ENCODE data around the gene TEAD2.
"Not testable (repeated sequence)": the region's sequence is repeated elsewhere in the genome, so short reads cannot be mapped to it uniquely, and the experiment has no call there.

Gene TEAD2

GRCh38 chr19:49344505-49345423 is 17.5 kb downstream of the TEAD2 start:
- DNase-seq = no peak

GRCh38 chr19:49343123-49343522 is 19.1 kb downstream of the TEAD2 start:
- DNase-seq = no peak

GRCh38 chr19:49342291-49342721 is 19.9 kb downstream of the TEAD2 start:
- DNase-seq = no peak

DNA sequence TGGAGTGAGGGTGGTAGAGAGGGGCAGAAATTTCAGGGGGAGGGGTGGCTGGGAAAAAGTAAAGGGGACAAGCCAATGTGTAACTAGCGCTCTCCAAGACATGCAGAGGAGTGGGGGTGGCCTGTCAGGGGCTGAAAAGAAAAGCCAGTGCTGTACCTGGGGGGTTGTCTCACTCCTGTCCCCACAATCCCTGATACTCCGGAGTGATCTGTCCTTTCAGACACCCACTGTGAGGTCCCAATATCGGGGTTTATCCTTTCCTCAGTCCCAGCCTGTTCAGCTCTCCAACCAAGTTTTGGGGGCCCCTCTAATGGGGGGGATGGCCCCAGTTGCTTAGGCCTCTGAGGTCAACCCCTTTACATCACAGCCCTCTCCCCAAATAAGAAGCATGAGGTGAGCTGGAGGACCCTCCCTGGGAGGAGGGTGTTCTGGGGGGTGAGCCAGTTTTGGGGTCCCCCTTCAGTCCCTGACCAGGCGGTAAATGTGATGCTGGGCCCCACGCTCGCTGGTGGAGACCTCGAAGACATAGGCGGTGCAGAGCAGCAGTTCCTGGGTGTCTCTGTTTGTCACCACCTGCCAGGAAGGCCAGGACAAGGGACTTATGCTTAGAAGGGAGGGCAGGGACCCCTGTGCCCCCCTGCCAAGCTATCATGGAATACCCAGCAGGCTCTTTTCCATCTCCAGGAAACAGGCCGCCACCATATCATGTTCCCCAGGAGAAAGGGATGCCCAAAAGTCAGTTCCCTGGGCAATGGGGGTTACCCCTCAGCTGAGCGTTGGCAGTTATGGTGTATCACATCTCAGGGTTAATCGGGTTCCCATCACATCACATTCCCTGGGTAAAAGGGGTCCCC is 21.1 kb downstream of the TEAD2 start:
- DNase-seq = no peak

DNA sequence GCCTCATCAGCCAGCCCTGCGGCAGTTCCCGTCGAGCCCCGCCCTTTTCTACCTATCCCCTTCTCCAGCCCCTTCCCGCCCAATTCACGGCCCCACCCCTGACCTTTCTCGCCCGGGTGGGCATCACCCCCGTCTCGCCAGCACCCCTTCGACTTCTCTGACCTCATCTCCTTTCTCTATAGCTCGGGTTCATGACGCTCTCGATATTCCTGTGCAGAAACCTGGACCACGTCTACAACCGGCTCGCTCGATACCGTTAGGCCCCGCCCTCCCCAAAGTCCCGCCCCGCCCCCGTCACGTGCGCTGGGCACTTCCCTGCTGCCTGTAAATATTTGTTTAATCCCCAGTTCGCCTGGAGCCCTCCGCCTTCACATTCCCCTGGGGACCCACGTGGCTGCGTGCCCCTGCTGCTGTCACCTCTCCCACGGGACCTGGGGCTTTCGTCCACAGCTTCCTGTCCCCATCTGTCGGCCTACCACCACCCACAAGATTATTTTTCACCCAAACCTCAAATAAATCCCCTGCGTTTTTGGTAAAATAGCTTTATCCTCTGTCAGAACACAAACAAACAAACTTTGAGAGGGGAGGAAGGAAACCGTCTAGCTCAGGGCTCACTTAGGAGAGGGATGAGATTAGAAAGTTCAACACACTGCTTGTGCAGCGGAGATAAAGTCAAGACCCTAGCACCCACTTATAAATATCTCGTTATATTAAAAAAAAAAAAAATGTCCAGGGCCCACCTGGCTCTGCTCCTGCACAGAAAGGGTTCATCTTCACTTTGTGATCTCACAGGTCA is 21.9 kb downstream of the TEAD2 start:
- no peak for DNase-seq

GRCh38 chr19:49339301-49340068 is 22.7 kb downstream of the TEAD2 start:
- DNase-seq = no peak

DNA sequence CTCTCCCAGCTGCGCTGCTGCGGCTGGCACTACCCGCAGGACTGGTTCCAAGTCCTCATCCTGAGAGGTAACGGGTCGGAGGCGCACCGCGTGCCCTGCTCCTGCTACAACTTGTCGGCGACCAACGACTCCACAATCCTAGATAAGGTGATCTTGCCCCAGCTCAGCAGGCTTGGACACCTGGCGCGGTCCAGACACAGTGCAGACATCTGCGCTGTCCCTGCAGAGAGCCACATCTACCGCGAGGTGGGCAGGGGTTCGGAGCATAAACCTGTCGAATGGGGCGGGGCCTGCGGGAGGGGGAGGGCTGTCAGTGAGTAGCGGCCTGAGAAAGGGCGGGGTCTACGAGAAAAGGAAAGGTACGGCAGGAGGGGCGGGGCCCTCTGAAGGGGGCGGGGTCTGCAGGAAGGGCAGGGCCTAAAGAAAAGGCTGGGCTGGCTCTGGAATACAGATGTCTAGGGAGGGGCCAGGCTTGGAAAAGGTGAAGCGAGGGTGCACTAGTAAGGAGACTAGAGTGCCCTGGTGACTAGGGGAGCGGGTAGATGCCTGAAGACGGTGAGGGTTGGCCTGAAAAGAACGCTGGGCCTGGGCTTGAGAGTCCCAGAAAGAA is 23.4 kb downstream of the TEAD2 start:
- DNase-seq = peak in 1 of 2 experiments; percentile 44

GRCh38 chr19:49338023-49338677 is 24.1 kb downstream of the TEAD2 start:
- DNase-seq = no peak

GRCh38 chr19:49337267-49338022 is 24.8 kb downstream of the TEAD2 start:
- no peak for DNase-seq

GRCh38 chr19:49336482-49337266 is 25.5 kb downstream of the TEAD2 start:
- DNase-seq = no peak

- peak in 1 of 2 experiments; percentile 35 for DNase-seq
Observed at GRCh38 chr19:49335784-49336481, 26.3 kb downstream of the TEAD2 start.

- DNase-seq = peak; percentile 58 to 68
Observed at GRCh38 chr19:49335071-49335783, 27.0 kb downstream of the TEAD2 start, which contains the start of gene CD37. TSS of gene CD37 (plus strand) at chr19:49335406. CDS start at chr19:49335541, 135 bp downstream.

GRCh38 chr19:49333811-49334288 is 28.4 kb downstream of the TEAD2 start:
- DNase-seq = peak; percentile 69 to 75

GRCh38 chr19:49333418-49333805 is 28.8 kb downstream of the TEAD2 start:
- no peak for DNase-seq

DNA sequence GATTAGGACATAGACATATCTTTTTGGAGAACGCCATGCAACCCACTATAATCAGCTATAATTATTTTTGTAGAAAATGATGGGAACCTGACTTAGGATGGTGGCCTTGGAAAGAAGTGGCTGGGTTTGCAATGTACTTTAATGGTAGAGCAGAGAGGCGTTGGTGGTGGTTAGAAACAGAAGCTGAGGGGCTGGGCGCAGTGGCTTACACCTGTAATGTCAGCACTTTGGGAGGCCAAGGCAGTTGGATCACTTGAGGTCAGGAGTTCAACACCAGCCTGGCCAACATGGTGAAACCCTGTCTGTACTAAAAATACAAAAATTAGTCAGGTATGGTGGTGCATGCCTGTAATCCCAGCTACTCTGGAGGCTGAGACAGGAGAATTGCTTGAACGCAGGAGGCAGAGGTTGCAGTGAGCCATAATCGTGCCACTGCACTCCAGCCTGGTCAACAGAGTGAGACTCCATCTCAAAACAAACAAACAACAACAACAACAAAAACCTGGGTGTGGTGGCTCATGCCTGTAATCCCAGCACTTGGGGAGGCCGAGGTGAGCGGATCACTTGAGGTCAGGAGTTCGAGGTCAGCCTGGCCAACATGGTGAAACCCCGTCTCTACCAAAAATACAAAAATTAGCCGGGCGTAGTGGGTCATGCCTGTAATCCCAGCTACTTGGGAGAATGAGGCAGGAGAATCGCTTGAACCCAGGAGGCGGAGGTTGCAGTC is 29.4 kb downstream of the TEAD2 start:
- DNase-seq = not testable (repeated sequence)

DNA sequence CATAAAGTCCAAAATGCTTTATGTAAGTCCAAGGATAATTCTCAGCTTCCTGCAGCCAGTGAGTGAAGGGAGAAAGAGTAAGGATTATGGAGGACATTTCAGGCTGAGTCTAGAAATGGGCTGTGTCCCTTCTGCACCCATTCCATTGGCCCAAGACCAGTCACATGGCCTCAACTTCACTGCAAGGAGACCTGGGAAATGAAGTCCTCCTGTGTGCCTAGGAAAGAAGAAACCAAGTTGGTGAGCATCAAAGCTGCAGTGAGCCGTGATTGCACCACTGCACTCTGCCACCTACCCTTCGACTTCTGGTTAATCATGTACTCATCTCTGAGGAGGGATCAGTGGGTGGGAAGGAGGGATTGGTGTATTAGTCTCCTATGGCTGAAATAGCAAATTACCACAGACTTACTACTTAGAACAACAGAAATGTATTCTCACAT is 30.6 kb downstream of the TEAD2 start:
- DNase-seq = peak; percentile 55 to 64

DNA sequence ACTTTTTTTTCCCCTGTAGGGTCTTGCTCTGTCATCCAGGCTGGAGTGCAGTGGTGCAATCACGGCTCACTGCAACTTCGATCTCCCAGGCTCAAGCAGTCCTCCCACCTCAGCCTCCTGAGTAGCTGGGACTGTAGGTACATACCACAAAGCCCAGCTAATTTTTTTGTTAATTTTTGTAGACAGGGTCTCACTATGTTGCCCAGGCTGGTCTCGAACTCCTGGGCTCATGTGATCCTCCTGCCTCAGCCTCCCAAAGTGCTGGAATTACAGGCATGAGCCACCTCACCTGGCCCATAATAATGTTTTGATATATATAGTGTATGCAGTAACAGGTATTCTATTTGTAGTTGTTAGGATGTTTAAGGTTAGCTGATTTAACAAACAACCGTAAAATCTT is 31.0 kb downstream of the TEAD2 start:
- not testable (repeated sequence) for DNase-seq
